HepG2 (cell line): ENCODE data around the gene BACH2. TPM values are rescaled to one million over a fixed set of nuclear protein-coding genes. Genes with fewer than 3 reads are reported as not detected.

Source experiments
- ATAC-seq: fragments of 200-7000 bp; cut with Tn5 transposase; 3 replicates; pipeline ENCODE4 v1.9.1; 2020; ENCODE audit warnings: mild to moderate bottlenecking, moderate library complexity
- BruUV-seq: library from RNA; stranded (reverse); fragments of 400-500 nt; replicated peaks from 2 replicates; lab custom pipeline; 2021; lab: Mats Ljungman, UMichigan
- CTCF ChIA-PET: fragments of 300-600 bp; formaldehyde crosslinking; extraction: SDS; loops from one replicate; lab custom pipeline; 2021; ENCODE audit warnings: low total read pairs, inconsistent platforms, low intra/inter-chr PET ratio; lab: Yijun Ruan, JAX
- POLR2A ChIA-PET: fragments of 350-600 bp; sonication (Branson Sonifier 250); formaldehyde crosslinking; loops from one replicate; lab custom pipeline; 2020; ENCODE audit warnings: antibody characterized with exemption, inconsistent platforms; lab: Yijun Ruan, JAX
- DNase-seq: peaks from one replicate; pipeline ENCODE4 v3.0.0-alpha.2; 2015; ENCODE audit warnings: low spot score
- FAIRE-seq: peaks from 3 replicates; lab custom pipeline; 2011; peaks lifted over from hg19 to GRCh38; lab: Jason Lieb, UNC
- H2AFZ ChIP-seq: one replicate; pipeline ENCODE4 v1.6.1; 2011; ENCODE audit warnings: low read length, inconsistent platforms
- H3K27ac ChIP-seq: fragments of 300-600 bp; 3 replicates; pipeline ENCODE4 v1.8.0; 2011; ENCODE audit warnings: mixed run types, mild to moderate bottlenecking, mixed read lengths, low read length, inconsistent platforms; ENCODE audit not compliant: insufficient read depth; ENCODE audit errors: extremely low read length
- H3K27me3 ChIP-seq, 2 experiments: fragments of 200-600 bp in 1 of 2; 2 replicates in 1 of 2; 3 replicates in 1 of 2; pipeline versions ENCODE4 v1.6.0 to v1.8.0; 2011; ENCODE audit warnings: low read length in 2 of 2, mild to moderate bottlenecking in 2 of 2, moderate library complexity in 2 of 2, inconsistent platforms in 1 of 2; ENCODE audit not compliant: insufficient read depth in 2 of 2, control insufficient read depth in 1 of 2
- H3K36me3 ChIP-seq, 2 experiments: fragments of 200-600 bp in 1 of 2; replicated peaks in 1 of 2; 2 replicates in 1 of 2; 3 replicates in 1 of 2; pipeline versions ENCODE4 v1.5.1 to v1.8.0; 2011; ENCODE audit warnings: low read length in 2 of 2, inconsistent platforms in 1 of 2; ENCODE audit not compliant: insufficient read depth in 2 of 2, control insufficient read depth in 1 of 2
- H3K4me1 ChIP-seq: 2 replicates; pipeline ENCODE4 v1.5.1; 2012; ENCODE audit warnings: low read length, inconsistent platforms; ENCODE audit not compliant: insufficient read depth
- H3K4me2 ChIP-seq: 2 replicates; pipeline ENCODE4 v1.6.0; 2011; ENCODE audit warnings: low read depth, low read length, inconsistent platforms
- H3K4me3 ChIP-seq, 3 experiments: fragments of 200-600 bp in 1 of 3; sonication (generic), shearing (Covaris generic) in 1 of 3; replicated peaks in 1 of 3; 2 replicates each; pipeline ENCODE4 v1.5.1; 2011 to 2016; ENCODE audit warnings: low read length in 3 of 3, inconsistent platforms in 2 of 3, low read depth in 2 of 3, mild to moderate bottlenecking in 2 of 3, control low read depth in 1 of 3, mixed read lengths in 1 of 3; ENCODE audit not compliant: insufficient read depth in 1 of 3
- H3K79me2 ChIP-seq: one replicate; pipeline ENCODE4 v1.6.1; 2011; ENCODE audit warnings: low read length, inconsistent platforms; ENCODE audit not compliant: insufficient read depth
- H3K9ac ChIP-seq: 2 replicates; pipeline ENCODE4 v1.6.0; 2011; ENCODE audit warnings: mild to moderate bottlenecking, low read depth, low read length, inconsistent platforms; ENCODE audit not compliant: insufficient read depth
- H3K9me3 ChIP-seq: 2 replicates; pipeline ENCODE4 v1.5.1; 2012; ENCODE audit warnings: mild to moderate bottlenecking, low read length
- H4K20me1 ChIP-seq: 2 replicates; pipeline ENCODE4 v1.6.0; 2011; ENCODE audit warnings: inconsistent platforms, mild to moderate bottlenecking, low read length, moderate library complexity; ENCODE audit not compliant: insufficient read depth
- AGO2 ChIP-seq: fragments of 200-400 bp; formaldehyde crosslinking; optimal IDR thresholded peaks from 2 replicates; pipeline ENCODE3; 2017; ENCODE audit warnings: mild to moderate bottlenecking, low read depth, low read length, moderate library complexity
- HCFC1 ChIP-seq: fragments of 150-350 bp; IDR thresholded peaks from 2 replicates; pipeline ENCODE4 v1.6.1; 2014; ENCODE audit warnings: low read depth, low read length
- KDM5A ChIP-seq: fragments of 200-600 bp; sonication (generic); IDR thresholded peaks from 2 replicates; pipeline ENCODE4 v1.7.0; 2018; ENCODE audit warnings: antibody characterized with exemption, mild to moderate bottlenecking, low read length, borderline replicate concordance
- KMT2B ChIP-seq: IDR thresholded peaks from 2 replicates; pipeline ENCODE4 v1.6.1; 2016; ENCODE audit warnings: missing genetic modification reagents, missing compliant biosample characterization
- MYC ChIP-seq: sonication (generic); formaldehyde crosslinking; IDR thresholded peaks from 2 replicates; pipeline ENCODE4 v1.9.0; 2021; ENCODE audit warnings: missing genetic modification reagents, borderline replicate concordance
- SRY ChIP-seq: sonication (generic); formaldehyde crosslinking; IDR thresholded peaks from 2 replicates; pipeline ENCODE4 v1.8.0; 2022; ENCODE audit warnings: mild to moderate bottlenecking, missing genetic modification reagents
- XBP1 ChIP-seq: sonication (generic); formaldehyde crosslinking; IDR thresholded peaks from 2 replicates; pipeline ENCODE4 v1.5.0; 2020; ENCODE audit warnings: missing genetic modification reagents
- ZNF18 ChIP-seq: sonication (generic); formaldehyde crosslinking; IDR thresholded peaks from 2 replicates; pipeline ENCODE4 v1.8.0; 2022; ENCODE audit warnings: mild to moderate bottlenecking, missing genetic modification reagents; ENCODE audit not compliant: insufficient replicate concordance
- ZNF292 ChIP-seq: sonication (generic); formaldehyde crosslinking; IDR thresholded peaks from 2 replicates; pipeline ENCODE4 v1.8.1; 2022; ENCODE audit warnings: mild to moderate bottlenecking, low read depth, missing genetic modification reagents, borderline replicate concordance
- WGBS: methylation state at CpG from one replicate; pipeline ENCODE4 v1.1.6; 2017; ENCODE audit warnings: low lambda C conversion rate; 5-methylcytosine and 5-hydroxymethylcytosine counted together
- in situ Hi-C: cut with HindIII; loops from 2 replicates; pipeline ENCODE4 v1.10.0; 2017; ENCODE audit warnings: low pct_unique_long_range_greater_than_20kb; ENCODE audit not compliant: extremely low pct_ligation_motif_present
- intact Hi-C: fragments of 100-400 bp; cut with micrococcal nuclease; formaldehyde crosslinking; loops from one replicate; pipeline ENCODE4 v1.10.0; 2022; ENCODE audit not compliant: unreplicated experiment
- polyA plus RNA-seq, 8 experiments: library from polyadenylated mRNA; depleted of rRNA in 3 of 8; stranded (reverse) in 7 of 8; unstranded in 1 of 8; fragments of >200 nt; fragmentation: Illumina TruSeq in 4 of 8; extraction: Trizol in 4 of 8; gene quantifications; 2 replicates each; pipeline versions ENCODE4 v1.2.1 to v1.2.3, GENCODE V29; 2011 to 2016; ENCODE audit warnings: low read depth in 4 of 8, missing spikeins in 1 of 8, mixed read lengths in 1 of 8; ENCODE audit not compliant: insufficient read depth in 1 of 8
- total RNA-seq, 5 experiments: library from RNA; depleted of rRNA; stranded (reverse); fragments of >200 nt; fragmentation: Illumina TruSeq; extraction: Trizol; gene quantifications; 2 replicates each; pipeline ENCODE4 v1.2.3, GENCODE V29; 2016; ENCODE audit warnings: low read depth in 1 of 5
- TF ChIP-seq, protein P1 (sequence below): sonication (generic); formaldehyde crosslinking; IDR thresholded peaks from 2 replicates; pipeline ENCODE4 v1.5.1; 2020; ENCODE audit warnings: mild to moderate bottlenecking, missing genetic modification reagents, borderline replicate concordance
- TF ChIP-seq, protein P2 (sequence below): sonication (generic); formaldehyde crosslinking; IDR thresholded peaks from 2 replicates; pipeline ENCODE4 v1.4.0; 2020; ENCODE audit warnings: missing genetic modification reagents, borderline replicate concordance
- TF ChIP-seq, protein P3 (sequence below): IDR thresholded peaks from 2 replicates; pipeline ENCODE4 v1.6.1; 2012; ENCODE audit warnings: low read length, improper control_type of control experiment
- TF ChIP-seq, protein P4 (sequence below): sonication (generic); formaldehyde crosslinking; IDR thresholded peaks from 2 replicates; pipeline ENCODE4 v1.8.1; 2023; ENCODE audit warnings: mild to moderate bottlenecking, inconsistent platforms, moderate library complexity, missing genetic modification reagents, borderline replicate concordance

BACH2 gene
- total and polyA plus RNA-seq, 2 of the 13 experiments (the other 11 are each of a cell fraction or from before 2014, with no cell fraction given), result 0.01 TPM; not detected in 1

- no TSS peak for BruUV-seq
- intact Hi-C loops, result no loop called here
- WGBS, result 30% methylated on average over 3 of the region's 3 CpGs
- Histone ChIP-seq H3K4me2 (no peak overlapping the region), H3K27ac (no peak overlapping the region), H4K20me1 (no peaks in the 10 kb centered on the region), H3K9ac (no peak overlapping the region), H3K36me3 (no peaks in the 10 kb centered on the region), H3K9me3 (no peaks in the 10 kb centered on the region), H3K4me1 (peaks cover 17% of the 10 kb centered on the region), H3K79me2 (no peaks in the 10 kb centered on the region), H3K4me3 (no peak overlapping the region), H3K27me3 (no peaks in the 10 kb centered on the region), H2AFZ (no peak overlapping the region)
- FAIRE-seq, result no peak
- in situ Hi-C loops, result no loop called here
- ChIA-PET CTCF (no interaction called here), POLR2A (no interaction called here)
- no peak for DNase-seq
- ATAC-seq, result no peak
- TF ChIP-seq XBP1 (CRISPR knock-in tag), result no peak
- TF ChIP-seq MYC (CRISPR knock-in tag), result no peak
- no peak for TF ChIP-seq SRY (CRISPR knock-in tag)
- no peak for TF ChIP-seq AGO2
- no peak for TF ChIP-seq KDM5A
- TF ChIP-seq ZNF18 (CRISPR knock-in tag), result no peak
- TF ChIP-seq, protein P1, sequence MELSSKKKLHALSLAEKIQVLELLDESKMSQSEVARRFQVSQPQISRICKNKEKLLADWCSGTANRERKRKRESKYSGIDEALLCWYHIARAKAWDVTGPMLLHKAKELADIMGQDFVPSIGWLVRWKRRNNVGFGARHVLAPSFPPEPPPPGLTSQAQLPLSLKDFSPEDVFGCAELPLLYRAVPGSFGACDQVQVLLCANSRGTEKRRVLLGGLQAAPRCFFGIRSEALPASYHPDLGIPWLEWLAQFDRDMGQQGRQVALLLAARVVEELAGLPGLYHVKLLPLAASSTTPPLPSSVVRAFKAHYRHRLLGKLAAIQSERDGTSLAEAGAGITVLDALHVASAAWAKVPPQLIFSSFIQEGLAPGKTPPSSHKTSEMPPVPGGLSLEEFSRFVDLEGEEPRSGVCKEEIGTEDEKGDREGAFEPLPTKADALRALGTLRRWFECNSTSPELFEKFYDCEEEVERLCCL (CRISPR knock-in tag), result no peak
- no peak for TF ChIP-seq ZNF292 (CRISPR knock-in tag)
- TF ChIP-seq, protein P2, sequence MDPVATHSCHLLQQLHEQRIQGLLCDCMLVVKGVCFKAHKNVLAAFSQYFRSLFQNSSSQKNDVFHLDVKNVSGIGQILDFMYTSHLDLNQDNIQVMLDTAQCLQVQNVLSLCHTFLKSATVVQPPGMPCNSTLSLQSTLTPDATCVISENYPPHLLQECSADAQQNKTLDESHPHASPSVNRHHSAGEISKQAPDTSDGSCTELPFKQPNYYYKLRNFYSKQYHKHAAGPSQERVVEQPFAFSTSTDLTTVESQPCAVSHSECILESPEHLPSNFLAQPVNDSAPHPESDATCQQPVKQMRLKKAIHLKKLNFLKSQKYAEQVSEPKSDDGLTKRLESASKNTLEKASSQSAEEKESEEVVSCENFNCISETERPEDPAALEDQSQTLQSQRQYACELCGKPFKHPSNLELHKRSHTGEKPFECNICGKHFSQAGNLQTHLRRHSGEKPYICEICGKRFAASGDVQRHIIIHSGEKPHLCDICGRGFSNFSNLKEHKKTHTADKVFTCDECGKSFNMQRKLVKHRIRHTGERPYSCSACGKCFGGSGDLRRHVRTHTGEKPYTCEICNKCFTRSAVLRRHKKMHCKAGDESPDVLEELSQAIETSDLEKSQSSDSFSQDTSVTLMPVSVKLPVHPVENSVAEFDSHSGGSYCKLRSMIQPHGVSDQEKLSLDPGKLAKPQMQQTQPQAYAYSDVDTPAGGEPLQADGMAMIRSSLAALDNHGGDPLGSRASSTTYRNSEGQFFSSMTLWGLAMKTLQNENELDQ (CRISPR knock-in tag), result no peak
- no peak for TF ChIP-seq KMT2B (CRISPR knock-in tag)
- TF ChIP-seq, protein P3, sequence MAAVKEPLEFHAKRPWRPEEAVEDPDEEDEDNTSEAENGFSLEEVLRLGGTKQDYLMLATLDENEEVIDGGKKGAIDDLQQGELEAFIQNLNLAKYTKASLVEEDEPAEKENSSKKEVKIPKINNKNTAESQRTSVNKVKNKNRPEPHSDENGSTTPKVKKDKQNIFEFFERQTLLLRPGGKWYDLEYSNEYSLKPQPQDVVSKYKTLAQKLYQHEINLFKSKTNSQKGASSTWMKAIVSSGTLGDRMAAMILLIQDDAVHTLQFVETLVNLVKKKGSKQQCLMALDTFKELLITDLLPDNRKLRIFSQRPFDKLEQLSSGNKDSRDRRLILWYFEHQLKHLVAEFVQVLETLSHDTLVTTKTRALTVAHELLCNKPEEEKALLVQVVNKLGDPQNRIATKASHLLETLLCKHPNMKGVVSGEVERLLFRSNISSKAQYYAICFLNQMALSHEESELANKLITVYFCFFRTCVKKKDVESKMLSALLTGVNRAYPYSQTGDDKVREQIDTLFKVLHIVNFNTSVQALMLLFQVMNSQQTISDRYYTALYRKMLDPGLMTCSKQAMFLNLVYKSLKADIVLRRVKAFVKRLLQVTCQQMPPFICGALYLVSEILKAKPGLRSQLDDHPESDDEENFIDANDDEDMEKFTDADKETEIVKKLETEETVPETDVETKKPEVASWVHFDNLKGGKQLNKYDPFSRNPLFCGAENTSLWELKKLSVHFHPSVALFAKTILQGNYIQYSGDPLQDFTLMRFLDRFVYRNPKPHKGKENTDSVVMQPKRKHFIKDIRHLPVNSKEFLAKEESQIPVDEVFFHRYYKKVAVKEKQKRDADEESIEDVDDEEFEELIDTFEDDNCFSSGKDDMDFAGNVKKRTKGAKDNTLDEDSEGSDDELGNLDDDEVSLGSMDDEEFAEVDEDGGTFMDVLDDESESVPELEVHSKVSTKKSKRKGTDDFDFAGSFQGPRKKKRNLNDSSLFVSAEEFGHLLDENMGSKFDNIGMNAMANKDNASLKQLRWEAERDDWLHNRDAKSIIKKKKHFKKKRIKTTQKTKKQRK, result no peak
- TF ChIP-seq HCFC1, result no peak
- TF ChIP-seq, protein P4, sequence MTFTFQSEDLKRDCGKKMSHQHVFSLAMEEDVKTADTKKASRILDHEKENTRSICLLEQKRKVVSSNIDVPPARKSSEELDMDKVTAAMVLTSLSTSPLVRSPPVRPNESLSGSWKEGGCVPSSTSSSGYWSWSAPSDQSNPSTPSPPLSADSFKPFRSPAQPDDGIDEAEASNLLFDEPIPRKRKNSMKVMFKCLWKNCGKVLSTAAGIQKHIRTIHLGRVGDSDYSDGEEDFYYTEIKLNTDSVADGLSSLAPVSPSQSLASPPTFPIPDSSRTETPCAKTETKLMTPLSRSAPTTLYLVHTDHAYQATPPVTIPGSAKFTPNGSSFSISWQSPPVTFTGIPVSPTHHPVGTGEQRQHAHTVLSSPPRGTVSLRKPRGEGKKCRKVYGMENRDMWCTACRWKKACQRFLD (CRISPR knock-in tag), result no peak
Measured at GRCh38 chr6:90241229-90241880, 55.3 kb downstream of the BACH2 start.
